Glutamatergic neuron (in vitro differentiated cells): Measurements from ENCODE around the gene ZCCHC7. TPM values are rescaled to one million over a fixed set of nuclear protein-coding genes. Genes with fewer than 3 reads are reported as not detected.
A peak's percentile ranks its signal among the peaks of the same experiment; 100 is the strongest.

Experiments used
- DNase-seq: peaks from one replicate; pipeline ENCODE4 v3.0.0; 2022
- H3K27ac Mint-ChIP-seq: one replicate; pipeline ENCODE4 v1.8.0; 2020; ENCODE audit warnings: mild to moderate bottlenecking, mixed read lengths, inconsistent platforms; ENCODE audit not compliant: unreplicated experiment
- H3K27me3 Mint-ChIP-seq: one replicate; pipeline ENCODE4 v1.8.0; 2020; ENCODE audit warnings: mild to moderate bottlenecking, moderate library complexity, mixed read lengths, inconsistent platforms; ENCODE audit not compliant: unreplicated experiment
- H3K36me3 Mint-ChIP-seq: one replicate; pipeline ENCODE4 v1.8.0; 2020; ENCODE audit warnings: mild to moderate bottlenecking, mixed read lengths, inconsistent platforms; ENCODE audit not compliant: unreplicated experiment
- H3K4me1 Mint-ChIP-seq: one replicate; pipeline ENCODE4 v1.8.0; 2020; ENCODE audit warnings: mild to moderate bottlenecking, low read depth, mixed read lengths, inconsistent platforms; ENCODE audit not compliant: unreplicated experiment
- H3K4me3 Mint-ChIP-seq: one replicate; pipeline ENCODE4 v1.8.0; 2020; ENCODE audit warnings: mild to moderate bottlenecking, mixed read lengths, inconsistent platforms; ENCODE audit not compliant: unreplicated experiment
- H3K9me3 Mint-ChIP-seq: one replicate; pipeline ENCODE4 v1.8.0; 2020; ENCODE audit warnings: mild to moderate bottlenecking, moderate library complexity, mixed read lengths, inconsistent platforms; ENCODE audit not compliant: unreplicated experiment
- CTCF ChIP-seq: fragments of 200-600 bp; sonication (generic); IDR thresholded peaks from one replicate; pipeline ENCODE4 v1.5.0; 2021; ENCODE audit not compliant: partially characterized antibody, unreplicated experiment
- total RNA-seq: library from RNA; stranded (reverse); fragmentation: NEBNext Ultra II Directional; extraction: Animal tissue kit (Norgen Biotek cat#: 25700); gene quantifications from one replicate; pipeline ENCODE4 v1.2.1, GENCODE V29; 2021; ENCODE audit not compliant: unreplicated experiment

The ZCCHC7 gene
- total RNA-seq, 1 donor from 2014 or later: 31.1 TPM

- Mint-ChIP-seq H3K4me3 (peak overlapping the region; percentile 34), H3K4me1 (peaks cover 16% of the 10 kb centered on the region), H3K27ac (peak overlapping the region; percentile 88), H3K9me3 (no peaks in the 10 kb centered on the region), H3K27me3 (no peaks in the 10 kb centered on the region), H3K36me3 (no peaks in the 10 kb centered on the region)
- TF ChIP-seq CTCF: no peak
- peak; percentile 52 for DNase-seq
Measured at GRCh38 chr9:37324261-37324683, 203.9 kb downstream of the ZCCHC7 start.

GRCh38 chr9:37324691-37325490, 204.5 kb downstream of the ZCCHC7 start:
- Mint-ChIP-seq H3K4me3 (peak overlapping the region; percentile 34), H3K36me3 (no peaks in the 10 kb centered on the region), H3K27me3 (no peaks in the 10 kb centered on the region), H3K4me1 (peaks cover 16% of the 10 kb centered on the region), H3K9me3 (no peaks in the 10 kb centered on the region), H3K27ac (peak overlapping the region; percentile 88)
- peak; percentile 27 for DNase-seq
- no peak for TF ChIP-seq CTCF

- Mint-ChIP-seq H3K27me3 (no peaks in the 10 kb centered on the region), H3K36me3 (no peaks in the 10 kb centered on the region), H3K9me3 (no peaks in the 10 kb centered on the region), H3K4me1 (peaks cover 16% of the 10 kb centered on the region), H3K27ac (no peak overlapping the region), H3K4me3 (no peak overlapping the region)
- no peak for TF ChIP-seq CTCF
- no peak for DNase-seq
Measured at GRCh38 chr9:37325778-37326177, 205.4 kb downstream of the ZCCHC7 start.

GRCh38 chr9:37327553-37327952, 207.2 kb downstream of the ZCCHC7 start:
- no peak overlapping the region for H3K27ac Mint-ChIP-seq
- DNase-seq: no peak
- no peak overlapping the region for H3K4me3 Mint-ChIP-seq
- no peaks in the 10 kb centered on the region for H3K36me3 Mint-ChIP-seq
- H3K4me1 Mint-ChIP-seq: peaks cover 16% of the 10 kb centered on the region
- no peak for TF ChIP-seq CTCF
- H3K27me3 Mint-ChIP-seq: no peaks in the 10 kb centered on the region
- H3K9me3 Mint-ChIP-seq: no peaks in the 10 kb centered on the region

- H3K4me1 Mint-ChIP-seq: peaks cover 16% of the 10 kb centered on the region
- no peaks in the 10 kb centered on the region for H3K36me3 Mint-ChIP-seq
- H3K27ac Mint-ChIP-seq: no peak overlapping the region
- H3K27me3 Mint-ChIP-seq: no peaks in the 10 kb centered on the region
- no peaks in the 10 kb centered on the region for H3K9me3 Mint-ChIP-seq
- TF ChIP-seq CTCF: no peak
- no peak for DNase-seq
- H3K4me3 Mint-ChIP-seq: no peak overlapping the region
Measured at GRCh38 chr9:37328556-37329227, 208.3 kb downstream of the ZCCHC7 start.
